ELF-1 (cell line): Measurements from ENCODE around the gene CWC25.

Source experiments
- DNase-seq: peaks from one replicate; pipeline ENCODE4 v3.0.0-alpha.2; 2016; ENCODE audit warnings: low read depth, low spot score

The CWC25 gene

GRCh38 chr17:38824899-38825761, at the start of gene CWC25:
Gene CWC25, minus strand, starts transcription at chr17:38825321. Its CDS starts 138 bp downstream, at chr17:38825183.
- DNase-seq: peak; percentile 100

GRCh38 chr17:38873640-38874380, 48.7 kb upstream of the CWC25 start:
- DNase-seq: no peak

- no peak for DNase-seq
Observed at GRCh38 chr17:38872671-38873385, 47.7 kb upstream of the CWC25 start.

- no peak for DNase-seq
Observed at GRCh38 chr17:38872027-38872511, 46.9 kb upstream of the CWC25 start.

GRCh38 chr17:38871247-38872015, 46.3 kb upstream of the CWC25 start:
- peak; percentile 66 for DNase-seq

GRCh38 chr17:38870259-38871165, 45.4 kb upstream of the CWC25 start:
- no peak for DNase-seq

GRCh38 chr17:38869526-38870258, 44.6 kb upstream of the CWC25 start, which contains the start of gene LASP1:
Gene LASP1, plus strand, starts transcription at chr17:38870058. Its CDS starts 132 bp downstream, at chr17:38870190.
- DNase-seq: peak; percentile 86

GRCh38 chr17:38868817-38869525, 43.9 kb upstream of the CWC25 start:
- DNase-seq: peak; percentile 95

GRCh38 chr17:38867968-38868816, 43.1 kb upstream of the CWC25 start:
- DNase-seq: peak; percentile 87

DNA sequence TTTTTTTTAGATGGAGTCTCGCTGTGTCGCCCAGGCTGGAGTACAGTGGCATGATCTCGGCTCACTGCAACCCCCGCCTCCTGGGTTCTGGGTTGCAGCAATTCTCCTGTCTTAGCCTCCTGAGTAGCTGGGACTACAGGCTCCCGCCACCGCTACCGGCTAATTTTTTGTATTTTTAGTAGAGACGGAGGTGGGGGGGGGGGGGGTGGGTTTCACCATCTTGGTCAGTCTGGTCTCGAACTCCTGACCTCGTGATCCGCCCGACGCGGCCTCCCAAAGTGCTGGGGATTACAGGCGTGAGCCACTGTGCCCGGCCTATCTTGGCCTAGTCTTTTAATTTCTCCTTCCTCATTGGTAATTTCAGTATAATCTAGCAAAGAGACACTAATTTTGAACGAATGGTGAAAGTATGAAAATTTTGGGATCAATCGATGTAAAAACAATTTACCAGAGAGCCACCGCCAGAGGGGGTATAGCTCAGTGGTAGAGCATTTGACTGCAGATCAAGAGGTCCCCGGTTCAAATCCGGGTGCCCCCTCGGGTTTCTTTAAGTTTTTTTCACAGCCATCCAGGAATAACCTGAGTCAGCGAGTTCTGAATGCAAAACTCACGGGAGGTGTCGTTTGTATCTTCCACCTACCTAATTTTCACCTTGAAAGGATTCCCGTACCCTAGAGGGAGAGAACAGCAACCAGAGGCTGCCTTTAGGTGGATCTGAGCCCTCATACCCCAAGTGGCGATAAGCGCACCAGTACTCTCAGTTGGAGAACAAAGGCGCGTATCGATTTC, 42.3 kb upstream of the CWC25 start:
- peak; percentile 87 for DNase-seq

DNA sequence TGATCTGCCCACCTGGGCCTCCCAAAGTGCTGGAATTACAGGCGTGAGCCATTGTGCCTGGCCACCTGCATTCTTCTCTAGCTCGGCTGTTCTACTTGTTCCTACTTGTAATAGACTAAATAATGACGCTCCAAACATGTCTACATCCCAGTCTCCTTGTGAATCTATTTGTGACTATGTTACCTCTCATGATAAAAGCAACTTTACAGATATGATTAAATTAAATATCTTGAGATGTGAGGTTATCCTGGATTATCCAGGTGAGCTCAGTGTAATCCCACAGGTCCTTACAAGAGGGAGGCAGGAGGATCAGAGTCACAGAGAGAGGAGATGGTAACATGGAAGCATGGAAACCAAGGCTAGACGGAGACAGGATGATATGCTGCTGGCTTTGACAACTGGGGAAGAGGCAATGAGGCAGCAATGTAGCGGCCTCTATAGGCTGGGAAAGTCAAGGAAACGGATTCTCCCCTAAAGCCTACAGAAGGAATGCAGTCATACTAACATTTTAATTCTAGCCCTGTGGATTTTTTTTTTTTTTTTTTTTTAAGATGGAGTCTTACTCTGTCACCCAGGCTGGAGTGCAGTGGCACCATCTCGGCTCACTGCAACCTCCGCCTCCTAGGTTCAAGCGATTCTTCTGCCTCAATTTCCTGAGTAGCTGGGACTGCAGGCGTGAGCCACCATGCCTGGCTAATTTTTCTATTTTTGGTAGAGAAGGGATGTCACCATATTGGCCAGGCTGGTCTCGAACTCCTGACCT, 39.7 kb upstream of the CWC25 start:
- no peak for DNase-seq

- no peak for DNase-seq
Observed at GRCh38 chr17:38861399-38861843, 36.3 kb upstream of the CWC25 start.

- DNase-seq: no peak
Observed at GRCh38 chr17:38857271-38857670, 32.1 kb upstream of the CWC25 start.

- DNase-seq: peak; percentile 76
Observed at GRCh38 chr17:38855101-38855714, 30.1 kb upstream of the CWC25 start.
